Activated CD4-positive, alpha-beta memory T cell treated with anti-CD3 and anti-CD28 coated beads, Interleukin-2, amount 10 ng/mL, durations not matched to agents 7 days and 5 days (primary cell): ENCODE measurements around the gene WHRN. TPM values are rescaled to one million over a fixed set of nuclear protein-coding genes. Genes with fewer than 3 reads are reported as not detected.

Experiments
- CTCF ChIA-PET: fragments of 350-600 bp; sonication (Branson Sonifier 250); formaldehyde crosslinking; loops from one replicate; lab custom pipeline; 2021; ENCODE audit warnings: antibody characterized with exemption, inconsistent platforms; lab: Charles Lee
- POLR2A ChIA-PET: fragments of 350-600 bp; sonication (Branson Sonifier 250); formaldehyde crosslinking; loops from one replicate; lab custom pipeline; 2021; ENCODE audit warnings: antibody characterized with exemption; lab: Charles Lee
- DNase-seq: peaks from one replicate; pipeline ENCODE4 v3.0.0-alpha.2; 2020
- H3K27ac Mint-ChIP-seq: one replicate; pipeline ENCODE4 v1.8.0; 2021; ENCODE audit warnings: mild to moderate bottlenecking, mixed read lengths
- H3K27me3 Mint-ChIP-seq: one replicate; pipeline ENCODE4 v1.8.0; 2021; ENCODE audit warnings: mixed read lengths
- H3K36me3 Mint-ChIP-seq: one replicate; pipeline ENCODE4 v1.8.0; 2021; ENCODE audit warnings: low read depth, mixed read lengths
- H3K4me1 Mint-ChIP-seq: one replicate; pipeline ENCODE4 v1.8.0; 2021; ENCODE audit warnings: mixed read lengths
- H3K4me3 Mint-ChIP-seq: one replicate; pipeline ENCODE4 v1.8.0; 2021; ENCODE audit warnings: mild to moderate bottlenecking, mixed read lengths
- H3K9me3 Mint-ChIP-seq: one replicate; pipeline ENCODE4 v1.8.0; 2021; ENCODE audit warnings: mixed read lengths
- total RNA-seq, 2 experiments: library from RNA; stranded (reverse); gene quantifications; one replicate each; pipeline ENCODE4 v1.2.3, GENCODE V29; 2021

Gene WHRN
- total RNA-seq, 2 experiments from 2014 or later = 4.5 to 4.8 TPM

DNA sequence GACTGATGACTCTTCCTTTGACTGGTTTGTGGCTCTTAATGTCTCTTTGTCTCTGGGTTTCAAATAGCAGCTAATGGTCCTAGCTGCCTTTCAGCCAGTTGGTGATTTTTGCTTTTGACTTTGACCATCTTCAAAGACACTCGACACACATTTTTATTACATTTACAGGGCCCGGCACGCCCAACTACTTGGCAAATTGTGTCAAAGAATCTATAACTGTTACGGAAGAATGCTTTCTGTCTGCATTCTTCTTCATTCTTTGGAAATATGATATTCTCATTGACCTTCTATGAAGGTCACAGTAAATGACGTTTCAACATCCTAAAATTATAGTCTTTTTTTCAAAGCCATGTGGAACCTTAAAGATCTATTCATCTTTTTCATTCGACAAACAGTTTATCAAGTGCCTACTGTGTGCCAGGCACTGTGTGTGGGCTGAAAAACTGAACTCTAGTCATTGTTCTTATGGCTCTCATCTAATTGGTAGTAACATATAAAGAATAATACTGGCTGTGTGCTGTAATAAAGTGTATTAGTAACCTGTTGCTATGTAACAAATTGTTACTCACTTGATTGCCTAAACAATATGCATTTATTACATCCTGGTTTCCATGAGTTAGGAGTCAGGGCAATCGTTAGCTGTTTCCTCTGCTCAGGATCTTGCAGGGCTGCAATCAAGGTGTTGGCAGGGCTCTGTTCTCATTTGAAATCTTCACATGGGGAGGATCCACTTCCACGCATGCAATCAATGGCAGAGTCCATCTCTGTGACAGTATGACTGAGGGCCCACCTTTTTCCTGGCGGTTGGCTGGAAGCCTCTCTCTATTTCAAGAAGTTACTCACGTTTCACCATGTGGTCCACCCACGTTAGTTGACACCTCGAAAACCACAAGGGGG is 7.0 kb upstream of the WHRN start:
- H3K4me3 Mint-ChIP-seq = no peak overlapping the region
- peaks cover 12% of the 10 kb centered on the region for H3K4me1 Mint-ChIP-seq
- H3K36me3 Mint-ChIP-seq = no peaks in the 10 kb centered on the region
- H3K27me3 Mint-ChIP-seq = peaks cover 47% of the 10 kb centered on the region
- H3K9me3 Mint-ChIP-seq = no peaks in the 10 kb centered on the region
- CTCF ChIA-PET = interaction anchor here (0.8 to 2.0 kb wide), 3 partner anchors 10 to 141 kb away, joined by 3 to 8 read pairs (median 3); no protein-coding TSS in a partner anchor
- POLR2A ChIA-PET = no interaction called here
- DNase-seq = no peak
- H3K27ac Mint-ChIP-seq = no peak overlapping the region

DNA sequence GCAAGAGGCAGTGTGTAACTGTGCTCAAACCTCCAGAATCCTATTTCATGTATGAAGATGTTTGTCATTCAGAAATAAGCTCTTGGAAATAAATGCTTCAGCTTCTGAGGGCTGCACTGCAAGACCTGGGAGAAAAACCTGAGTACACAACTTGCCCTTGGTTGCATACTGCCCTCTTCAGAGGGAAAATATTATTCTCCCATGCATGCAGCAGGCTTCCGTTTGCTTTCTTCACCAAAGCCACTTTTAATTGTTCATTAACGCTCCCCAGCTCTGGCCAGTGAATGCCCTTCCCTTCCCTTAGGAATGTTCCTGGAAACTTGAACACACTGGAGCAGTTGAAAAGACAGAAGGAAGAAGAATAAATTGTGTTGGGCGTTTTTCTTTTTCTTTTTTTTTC is 2.5 kb upstream of the WHRN start:
- no peak overlapping the region for H3K4me3 Mint-ChIP-seq
- ChIA-PET CTCF (interaction anchor here (1.2 to 7.2 kb wide), 10 partner anchors 12 to 145 kb away, joined by 3 to 86 read pairs (median 4); partner anchors contain the start of genes AKNA and ATP6V1G1), POLR2A (interaction anchor here (0.6 to 1.5 kb wide), 2 partner anchors 80 to 145 kb away, joined by 3 to 6 read pairs; partner anchors contain the start of gene ATP6V1G1)
- H3K9me3 Mint-ChIP-seq = no peaks in the 10 kb centered on the region
- no peaks in the 10 kb centered on the region for H3K36me3 Mint-ChIP-seq
- H3K27me3 Mint-ChIP-seq = peaks cover 57% of the 10 kb centered on the region
- H3K27ac Mint-ChIP-seq = no peak overlapping the region
- H3K4me1 Mint-ChIP-seq = peaks cover 24% of the 10 kb centered on the region
- no peak for DNase-seq

DNA sequence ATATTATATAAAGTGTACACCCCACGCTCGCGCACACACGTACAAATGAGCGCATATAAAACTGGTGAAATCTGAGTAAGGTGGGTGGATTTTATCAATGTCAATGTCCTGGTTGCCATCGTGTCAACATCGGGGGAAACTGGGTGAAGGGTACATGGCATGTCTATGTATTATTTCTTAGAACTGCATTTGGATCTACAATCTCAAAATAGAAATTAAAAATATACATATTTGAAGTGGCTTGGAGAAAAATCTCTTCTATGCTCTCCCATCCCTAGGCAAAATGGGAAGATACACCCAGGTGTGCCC is 763 bp upstream of the WHRN start:
- CTCF ChIA-PET = interaction anchor here (1.6 to 7.2 kb wide), 6 partner anchors 19 to 147 kb away, joined by 5 to 86 read pairs (median 28); no protein-coding TSS in a partner anchor
- H3K27ac Mint-ChIP-seq = no peak overlapping the region

DNA sequence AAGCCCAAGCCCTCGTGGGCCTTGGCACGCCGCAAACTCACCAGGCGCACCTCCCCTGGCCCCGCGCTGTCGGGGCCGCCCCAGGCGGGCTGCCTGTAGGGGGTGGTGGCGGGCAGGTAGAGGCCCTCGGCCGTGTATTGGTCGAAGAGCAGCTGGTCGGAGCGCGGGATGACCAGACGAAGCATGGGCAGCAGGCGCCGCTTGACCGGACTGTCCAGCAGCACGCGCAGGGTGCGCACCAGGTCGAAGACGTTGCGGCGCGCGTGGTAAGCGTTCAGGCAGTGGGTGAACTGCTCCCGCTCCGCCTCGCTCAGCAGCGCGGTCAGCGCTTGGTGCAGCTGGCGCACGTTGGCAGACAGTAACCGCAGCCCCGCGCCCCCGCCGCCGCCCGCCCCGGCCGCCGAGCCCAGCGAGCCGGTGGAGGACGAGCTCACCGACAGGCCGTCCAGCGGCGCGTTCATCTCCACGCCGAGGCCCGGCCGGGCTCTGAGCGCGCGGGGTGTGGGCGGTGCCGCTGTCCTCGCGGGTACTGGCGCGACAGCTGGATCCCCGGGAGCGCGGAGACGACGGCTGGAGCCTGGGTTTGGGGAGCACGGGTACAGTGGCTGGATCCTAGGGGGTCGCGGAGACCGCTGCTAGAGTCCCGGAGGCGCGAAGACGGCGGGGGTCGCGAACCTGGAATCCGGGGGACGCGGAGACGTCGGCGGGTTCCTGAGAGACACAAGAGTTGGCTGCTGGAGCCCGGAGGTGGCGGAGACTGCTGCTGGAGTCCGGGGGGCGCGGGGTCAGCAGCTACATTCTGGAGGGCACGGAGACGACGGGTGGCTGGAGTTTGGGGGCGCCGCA is 709 bp downstream of the WHRN start:
- H3K4me3 Mint-ChIP-seq = peak overlapping the region; percentile 73
- no peaks in the 10 kb centered on the region for H3K9me3 Mint-ChIP-seq
- H3K27ac Mint-ChIP-seq = no peak overlapping the region
- H3K4me1 Mint-ChIP-seq = peaks cover 31% of the 10 kb centered on the region
- CTCF ChIA-PET = interaction anchor here (0.7 to 7.2 kb wide), 8 partner anchors 18 to 148 kb away, joined by 3 to 86 read pairs (median 4); partner anchors contain the start of gene AKNA
- POLR2A ChIA-PET = interaction anchor here (0.6 to 2.1 kb wide), 4 partner anchors 55 to 117 kb away, joined by 3 to 6 read pairs (median 4); partner anchors contain the start of genes AKNA and ATP6V1G1
- peak; percentile 31 for DNase-seq
- H3K36me3 Mint-ChIP-seq = no peaks in the 10 kb centered on the region
- H3K27me3 Mint-ChIP-seq = peaks cover 62% of the 10 kb centered on the region

More for the DNA sequence above, 763 bp upstream of the WHRN start:
- H3K4me1 Mint-ChIP-seq = peaks cover 31% of the 10 kb centered on the region
- peak overlapping the region; percentile 71 for H3K4me3 Mint-ChIP-seq
- POLR2A ChIA-PET = no interaction called here
- no peaks in the 10 kb centered on the region for H3K36me3 Mint-ChIP-seq
- peaks cover 57% of the 10 kb centered on the region for H3K27me3 Mint-ChIP-seq
- no peaks in the 10 kb centered on the region for H3K9me3 Mint-ChIP-seq
- no peak for DNase-seq

- no peak for DNase-seq
- H3K27me3 Mint-ChIP-seq = peaks cover 54% of the 10 kb centered on the region
- H3K9me3 Mint-ChIP-seq = no peaks in the 10 kb centered on the region
- no peaks in the 10 kb centered on the region for H3K36me3 Mint-ChIP-seq
- peaks cover 31% of the 10 kb centered on the region for H3K4me1 Mint-ChIP-seq
- ChIA-PET POLR2A (interaction anchor here (1.3 to 2.1 kb wide), 2 partner anchors 84 to 116 kb away, joined by 5 to 6 read pairs; partner anchors contain the start of genes AKNA and ATP6V1G1), CTCF (interaction anchor here (0.7 to 7.2 kb wide), 8 partner anchors 17 to 149 kb away, joined by 3 to 86 read pairs (median 4); partner anchors contain the start of gene AKNA)
- peak overlapping the region; percentile 55 for H3K4me3 Mint-ChIP-seq
- peak overlapping the region; percentile 26 for H3K27ac Mint-ChIP-seq
These were observed 1.5 kb downstream of the WHRN start for GRCh38 chr9:114503522-114504340.

DNA sequence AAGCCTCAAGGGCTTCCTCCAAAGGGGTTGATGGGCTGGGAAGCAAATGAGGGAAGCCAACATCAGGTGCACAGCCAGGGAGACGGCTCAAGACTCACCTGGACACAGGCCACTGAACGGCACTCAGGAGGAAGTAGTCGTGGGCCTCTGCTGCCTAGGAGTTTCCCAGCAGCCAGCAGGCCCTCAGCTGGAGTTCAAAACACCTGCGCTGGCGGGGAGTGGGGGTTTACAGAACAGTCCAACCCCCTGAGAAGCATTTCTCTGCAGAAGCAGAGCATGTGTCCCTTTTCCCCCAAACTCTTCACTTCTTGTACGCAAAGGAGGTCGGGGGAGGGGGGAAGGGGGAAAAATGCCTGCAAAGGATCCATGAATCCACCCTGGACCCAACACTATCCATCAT is 2.3 kb downstream of the WHRN start:
- Mint-ChIP-seq H3K36me3 (no peaks in the 10 kb centered on the region), H3K27me3 (peaks cover 46% of the 10 kb centered on the region), H3K9me3 (no peaks in the 10 kb centered on the region), H3K27ac (no peak overlapping the region), H3K4me3 (no peak overlapping the region), H3K4me1 (peaks cover 31% of the 10 kb centered on the region)
- POLR2A ChIA-PET = interaction anchor here (0.8 kb wide), 1 partner anchor 150 kb away, joined by 3 read pairs; no protein-coding TSS in a partner anchor
- DNase-seq = no peak
- CTCF ChIA-PET = interaction anchor here (1.0 to 7.2 kb wide), 4 partner anchors 16 to 151 kb away, joined by 4 to 86 read pairs (median 25); no protein-coding TSS in a partner anchor

DNA sequence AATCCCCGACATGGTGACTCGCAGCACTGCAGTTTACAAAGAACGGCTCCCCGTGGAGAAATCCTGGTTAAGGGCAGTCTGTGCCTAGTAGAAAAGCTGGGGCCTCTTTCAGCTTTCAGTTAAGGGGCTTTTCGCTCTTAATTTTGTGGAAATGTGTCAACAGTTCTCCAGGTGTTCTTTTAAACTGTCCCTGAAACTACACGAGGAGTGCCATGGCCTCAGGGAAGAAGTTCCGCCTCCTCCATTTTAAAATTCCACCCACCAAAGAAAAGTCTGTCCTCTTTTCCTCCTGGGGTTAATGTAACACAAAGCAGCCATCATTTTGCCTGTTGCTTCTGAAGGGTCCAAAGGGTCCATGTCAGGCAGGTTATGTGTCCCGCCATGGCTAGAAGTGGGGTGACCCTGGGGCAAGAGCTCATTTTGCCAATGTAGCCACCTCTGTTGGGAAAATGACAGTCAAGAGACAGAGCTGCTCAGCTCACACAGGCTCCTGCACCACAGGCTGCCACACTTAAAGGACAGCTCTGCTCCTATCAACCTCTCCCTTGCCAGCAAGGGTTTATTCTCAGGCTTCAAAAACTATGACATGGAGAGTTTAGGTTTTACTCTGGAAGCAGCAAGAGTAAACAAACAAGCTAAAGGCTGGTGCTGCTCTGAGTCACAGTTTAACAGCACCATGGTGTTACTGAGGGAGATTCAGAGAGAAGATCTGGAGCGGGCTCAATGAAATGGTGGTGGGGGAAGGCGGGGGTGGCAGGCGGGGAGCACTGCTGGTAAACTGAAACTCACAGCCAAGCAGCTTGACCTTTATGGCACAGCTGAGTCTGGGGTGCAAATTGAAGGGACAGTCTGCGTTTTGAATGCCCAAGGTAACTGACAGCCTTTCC is 3.2 kb downstream of the WHRN start:
- H3K4me1 Mint-ChIP-seq = peaks cover 31% of the 10 kb centered on the region
- H3K27me3 Mint-ChIP-seq = peaks cover 37% of the 10 kb centered on the region
- no peak overlapping the region for H3K27ac Mint-ChIP-seq
- no peak overlapping the region for H3K4me3 Mint-ChIP-seq
- ChIA-PET POLR2A (interaction anchor here (0.8 to 1.1 kb wide), 2 partner anchors 50 to 151 kb away, joined by 3 read pairs; no protein-coding TSS in a partner anchor), CTCF (interaction anchor here (0.7 to 7.2 kb wide), 7 partner anchors 9 to 152 kb away, joined by 3 to 86 read pairs (median 4); no protein-coding TSS in a partner anchor)
- no peaks in the 10 kb centered on the region for H3K36me3 Mint-ChIP-seq
- DNase-seq = no peak
- H3K9me3 Mint-ChIP-seq = no peaks in the 10 kb centered on the region

GRCh38 chr9:114500697-114501292 is 4.5 kb downstream of the WHRN start:
- ChIA-PET CTCF (interaction anchor here (1.0 to 1.6 kb wide), 2 partner anchors 8 to 14 kb away, joined by 3 to 6 read pairs; no protein-coding TSS in a partner anchor), POLR2A (no interaction called here)
- peaks cover 26% of the 10 kb centered on the region for H3K27me3 Mint-ChIP-seq
- no peak overlapping the region for H3K27ac Mint-ChIP-seq
- peaks cover 26% of the 10 kb centered on the region for H3K4me1 Mint-ChIP-seq
- no peak for DNase-seq
- H3K4me3 Mint-ChIP-seq = no peak overlapping the region
- H3K36me3 Mint-ChIP-seq = no peaks in the 10 kb centered on the region
- H3K9me3 Mint-ChIP-seq = no peaks in the 10 kb centered on the region

GRCh38 chr9:114499941-114500696 is 5.2 kb downstream of the WHRN start:
- Mint-ChIP-seq H3K27me3 (peaks cover 26% of the 10 kb centered on the region), H3K9me3 (no peaks in the 10 kb centered on the region), H3K4me1 (peaks cover 22% of the 10 kb centered on the region), H3K36me3 (no peaks in the 10 kb centered on the region), H3K27ac (no peak overlapping the region), H3K4me3 (no peak overlapping the region)
- POLR2A ChIA-PET = no interaction called here
- no peak for DNase-seq
- CTCF ChIA-PET = interaction anchor here (1.6 kb wide), 1 partner anchor 13 kb away, joined by 6 read pairs; no protein-coding TSS in a partner anchor

DNA sequence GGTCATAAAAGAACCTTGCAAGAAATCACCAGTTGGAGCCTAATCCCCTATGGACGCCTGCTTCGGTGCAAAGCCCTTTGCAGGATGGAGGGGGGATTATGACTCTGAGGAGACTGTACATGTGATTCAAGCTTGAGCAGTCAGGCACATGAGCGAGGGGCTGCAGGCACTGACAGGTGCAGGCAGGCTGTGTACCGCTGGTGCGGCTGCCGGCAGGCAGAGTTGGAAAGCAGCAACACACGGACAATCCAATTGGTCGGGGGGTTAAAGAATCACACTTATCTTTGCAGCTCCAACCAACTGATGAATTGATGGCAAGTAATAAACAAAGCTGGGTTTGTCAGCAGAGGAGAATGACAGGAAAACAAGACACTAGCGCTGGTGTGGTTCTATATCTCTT is 5.7 kb downstream of the WHRN start:
- no peaks in the 10 kb centered on the region for H3K9me3 Mint-ChIP-seq
- H3K36me3 Mint-ChIP-seq = no peaks in the 10 kb centered on the region
- no peak overlapping the region for H3K4me3 Mint-ChIP-seq
- no peak for DNase-seq
- H3K4me1 Mint-ChIP-seq = peaks cover 19% of the 10 kb centered on the region
- POLR2A ChIA-PET = no interaction called here
- no peak overlapping the region for H3K27ac Mint-ChIP-seq
- CTCF ChIA-PET = interaction anchor here (1.6 kb wide), 1 partner anchor 13 kb away, joined by 6 read pairs; no protein-coding TSS in a partner anchor
- H3K27me3 Mint-ChIP-seq = peaks cover 30% of the 10 kb centered on the region
